Nephron (organoid): ENCODE measurements around the gene NTRK3.

Experiments used
- H3K27ac Mint-ChIP-seq, 3 experiments: 2 replicates each; pipeline ENCODE4 v1.8.0; 2020; ENCODE audit warnings: mixed read lengths in 3 of 3, mild to moderate bottlenecking in 2 of 3, moderate library complexity in 1 of 3
- H3K27me3 Mint-ChIP-seq: 2 replicates; pipeline ENCODE4 v1.8.0; 2021; ENCODE audit warnings: low read depth, mild to moderate bottlenecking, moderate library complexity, mixed read lengths
- H3K36me3 Mint-ChIP-seq: 2 replicates; pipeline ENCODE4 v1.8.0; 2020; ENCODE audit warnings: low read depth, mixed read lengths
- H3K4me1 Mint-ChIP-seq: 2 replicates; pipeline ENCODE4 v1.8.0; 2020; ENCODE audit warnings: mixed read lengths
- H3K4me3 Mint-ChIP-seq, 3 experiments: 2 replicates each; pipeline ENCODE4 v1.8.0; 2020; ENCODE audit warnings: mild to moderate bottlenecking in 3 of 3, mixed read lengths in 3 of 3, moderate library complexity in 2 of 3
- H3K9me3 Mint-ChIP-seq: 2 replicates; pipeline ENCODE4 v1.8.0; 2020; ENCODE audit warnings: mixed read lengths
- CTCF ChIP-seq, 3 experiments: fragments of 200-600 bp; sonication (generic); IDR thresholded peaks; one replicate each; pipeline ENCODE4 v1.5.0; 2021; ENCODE audit warnings: antibody characterized with exemption in 3 of 3; ENCODE audit not compliant: unreplicated experiment in 3 of 3

NTRK3 gene

GRCh38 chr15:88132499-88132898 is 124.0 kb downstream of the NTRK3 start:
- TF ChIP-seq CTCF (IDR thresholded peaks at IDR 0.05; ENCODE audit: unreplicated experiment in 3 of 3): no peak
- no peak overlapping the region for H3K4me3 Mint-ChIP-seq
- H3K4me1 Mint-ChIP-seq: peaks cover 4% of the 10 kb centered on the region
- no peaks in the 10 kb centered on the region for H3K9me3 Mint-ChIP-seq
- H3K27ac Mint-ChIP-seq: no peak overlapping the region
- no peaks in the 10 kb centered on the region for H3K36me3 Mint-ChIP-seq
- no peaks in the 10 kb centered on the region for H3K27me3 Mint-ChIP-seq

- no peak for TF ChIP-seq CTCF (IDR thresholded peaks at IDR 0.05; ENCODE audit: unreplicated experiment in 3 of 3)
- Mint-ChIP-seq H3K36me3 (no peaks in the 10 kb centered on the region), H3K27ac (no peak overlapping the region), H3K4me1 (peaks cover 8% of the 10 kb centered on the region), H3K27me3 (no peaks in the 10 kb centered on the region), H3K9me3 (no peaks in the 10 kb centered on the region), H3K4me3 (no peak overlapping the region)
These were observed 124.6 kb downstream of the NTRK3 start for GRCh38 chr15:88131937-88132336.

- no peak for TF ChIP-seq CTCF (IDR thresholded peaks at IDR 0.05; ENCODE audit: unreplicated experiment in 3 of 3)
- Mint-ChIP-seq H3K27ac (peak overlapping the region in 2 of 3 experiments; percentile 39 to 44), H3K9me3 (peaks cover 3% of the 10 kb centered on the region), H3K4me1 (peaks cover 21% of the 10 kb centered on the region), H3K4me3 (no peak overlapping the region), H3K36me3 (no peaks in the 10 kb centered on the region), H3K27me3 (no peaks in the 10 kb centered on the region)
These were observed 129.1 kb downstream of the NTRK3 start for GRCh38 chr15:88127432-88127790.

GRCh38 chr15:88126695-88127431 is 129.7 kb downstream of the NTRK3 start:
- Mint-ChIP-seq H3K9me3 (peaks cover 3% of the 10 kb centered on the region), H3K27me3 (no peaks in the 10 kb centered on the region), H3K27ac (peak overlapping the region in 2 of 3 experiments; percentile 39 to 44), H3K36me3 (no peaks in the 10 kb centered on the region), H3K4me3 (no peak overlapping the region), H3K4me1 (peaks cover 21% of the 10 kb centered on the region)
- no peak for TF ChIP-seq CTCF (IDR thresholded peaks at IDR 0.05; ENCODE audit: unreplicated experiment in 3 of 3)

GRCh38 chr15:88125576-88125975 is 131.0 kb downstream of the NTRK3 start:
- TF ChIP-seq CTCF (IDR thresholded peaks at IDR 0.05; ENCODE audit: unreplicated experiment in 3 of 3): no peak
- Mint-ChIP-seq H3K4me3 (no peak overlapping the region), H3K36me3 (no peaks in the 10 kb centered on the region), H3K4me1 (peaks cover 21% of the 10 kb centered on the region), H3K9me3 (peaks cover 3% of the 10 kb centered on the region), H3K27me3 (no peaks in the 10 kb centered on the region), H3K27ac (no peak overlapping the region)

- TF ChIP-seq CTCF (IDR thresholded peaks at IDR 0.05; ENCODE audit: unreplicated experiment in 3 of 3): no peak
These were observed 132.3 kb downstream of the NTRK3 start for GRCh38 chr15:88124199-88124598.

More at GRCh38 chr15:88124199-88124598, 132.3 kb downstream of the NTRK3 start:
- Mint-ChIP-seq H3K27ac (no peak overlapping the region), H3K4me1 (peaks cover 21% of the 10 kb centered on the region), H3K36me3 (no peaks in the 10 kb centered on the region), H3K4me3 (no peak overlapping the region), H3K27me3 (peaks cover 8% of the 10 kb centered on the region), H3K9me3 (peaks cover 3% of the 10 kb centered on the region)
